ENCODE results near the gene SYNGR1. TPM values are rescaled to one million over a fixed set of nuclear protein-coding genes. Genes with fewer than 3 reads are reported as not detected.

SYNGR1 gene
- total and polyA plus RNA-seq, 2 of the 8 experiments (the other 6 are each of a cell fraction or from before 2014, with no cell fraction given), result 32.5 to 84.7 TPM

- Histone ChIP-seq H4K91ac (replicated peaks; ENCODE audit: insufficient read length, low read length) (no peak overlapping the region), H2AK5ac (ENCODE audit: low read depth, low read length) (no peak overlapping the region), H2BK120ac (replicated peaks; ENCODE audit: low read depth, low read length) (no peak overlapping the region), H3K9ac (replicated peaks in 1 of 4; ENCODE audit: extremely low read depth in 1 of 4, low read depth in 3 of 4, low read length in 3 of 4) (no peak overlapping the region), H3K23ac (ENCODE audit: insufficient read length) (no peak overlapping the region), H2BK5ac (ENCODE audit: low read depth, low read length) (no peak overlapping the region), H3K36me3 (ENCODE audit: control insufficient read depth in 2 of 4, insufficient read depth in 4 of 4, low read length in 3 of 4) (no peaks in the 10 kb centered on the region), H2BK20ac (ENCODE audit: low read length) (no peak overlapping the region), H3K4me2 (ENCODE audit: insufficient read depth in 1 of 2, low read depth in 2 of 2, low read length in 2 of 2) (no peak overlapping the region), H3K18ac (ENCODE audit: extremely low read depth, low read length) (no peak overlapping the region), H2BK15ac (ENCODE audit: low read length) (no peak overlapping the region), H3K14ac (ENCODE audit: insufficient read length) (no peak overlapping the region), H4K8ac (ENCODE audit: extremely low read depth, insufficient read depth, low read length) (no peak overlapping the region), H3K27ac (ENCODE audit: low read depth, low read length) (no peak overlapping the region), H3K79me2 (ENCODE audit: control insufficient read depth in 1 of 2, insufficient read depth in 2 of 2, low read length in 2 of 2) (no peaks in the 10 kb centered on the region), H3K4ac (replicated peaks; ENCODE audit: insufficient read length, low read depth, low read length) (no peak overlapping the region), H3K9me3 (ENCODE audit: insufficient read depth in 2 of 2, low read depth in 1 of 2, low read length in 1 of 2) (peaks cover 0 to 3% of the 10 kb centered on the region in 2 experiments; a peak in 1 of 4 replicates), H3K56ac (replicated peaks; ENCODE audit: insufficient read length, low read depth, low read length) (no peak overlapping the region), H2BK12ac (ENCODE audit: low read depth, low read length) (0 out of 2 replicates have a peak overlapping the region, but pooled peaks have one; percentile 19), H3K79me1 (ENCODE audit: low read depth, low read length) (no peaks in the 10 kb centered on the region), H3K27me3 (replicated peaks in 1 of 4; ENCODE audit: control insufficient read depth in 3 of 4, extremely low read depth in 1 of 4, insufficient read depth in 3 of 4, low read length in 3 of 4) (no peaks in the 10 kb centered on the region), H3K4me1 (replicated peaks in 1 of 4; ENCODE audit: control insufficient read depth in 3 of 4, insufficient read depth in 4 of 4, low read length in 3 of 4) (peaks cover 2 to 22% (median 7%) of the 10 kb centered on the region in 4 experiments), H4K5ac (ENCODE audit: insufficient read length, low read depth, low read length) (no peak overlapping the region), H2AFZ (ENCODE audit: low read length) (no peak overlapping the region), H4K20me1 (replicated peaks in 1 of 2; ENCODE audit: control insufficient read depth in 1 of 2, insufficient read depth in 2 of 2, low read length in 2 of 2) (no peaks in the 10 kb centered on the region), H3K23me2 (ENCODE audit: low read depth, low read length) (no peaks in the 10 kb centered on the region), H3K4me3 (ENCODE audit: extremely low read depth in 1 of 4, insufficient read depth in 2 of 4, low read depth in 3 of 4, low read length in 4 of 4) (no peak overlapping the region)
- 76% methylated on average over 7 of the region's 7 CpGs; no CpG with 5 or more reads in 1 of the 2 experiments for WGBS, 2 experiments (ENCODE audit: extremely low coverage in 1 of 2, insufficient coverage in 1 of 2, insufficient read length in 1 of 2, insufficient replicate concordance in 2 of 2, low coverage in 1 of 2, low lambda C conversion rate in 2 of 2, missing lambda C conversion rate in 1 of 2)
- ChIA-PET CTCF (ENCODE audit: partially characterized antibody) (interaction anchor here (1.1 to 1.6 kb wide), 5 partner anchors 8 to 168 kb away, joined by 3 to 5 read pairs (median 3); no protein-coding TSS in a partner anchor), POLR2A (ENCODE audit: partially characterized antibody) (interaction anchor here (1.4 to 37.3 kb wide), 3 partner anchors 9 to 127 kb away, joined by 4 to 692 read pairs (median 5); partner anchors contain the start of gene RPL3)
- FAIRE-seq, result no peak
- DNase-seq (ENCODE audit: low read depth in 1 of 2, low spot score in 2 of 2), result no peak
- no peak for TF ChIP-seq POU5F1 (IDR thresholded peaks at IDR 0.05; ENCODE audit: low read depth, low read length)
- no peak for TF ChIP-seq PHF8 (conservative IDR thresholded peaks at IDR 0.05; ENCODE audit: low read depth, low read length)
- no peak for TF ChIP-seq ATF2 (IDR thresholded peaks at IDR 0.05; ENCODE audit: low read length)
- TF ChIP-seq BACH1 (IDR thresholded peaks at IDR 0.05; ENCODE audit: low read length), result no peak
- no peak for TF ChIP-seq SUZ12 (IDR thresholded peaks at IDR 0.05; ENCODE audit: low read length)
- no peak for TF ChIP-seq TEAD4 (IDR thresholded peaks at IDR 0.05; ENCODE audit: low read depth, low read length)
- no peak for TF ChIP-seq SP4 (IDR thresholded peaks at IDR 0.05; ENCODE audit: low read length)
These were observed 47.9 kb upstream of the SYNGR1 start for GRCh38 chr22:39301926-39302325.
